Pancreas (tissue), 10 donors: ENCODE data around the gene PLAA. TPM values are rescaled to one million over a fixed set of nuclear protein-coding genes. Genes with fewer than 3 reads are reported as not detected.

Experiments used
- ATAC-seq, 4 donors: fragments of 200-7000 bp; cut with Tn5 transposase; one replicate each; pipeline versions ENCODE4 v1.8.0 to v1.9.1; 2020; ENCODE audit warnings: mild to moderate bottlenecking in 4 of 4, moderate library complexity in 4 of 4
- DNase-seq, 6 donors: peaks; one replicate each; pipeline ENCODE4 v3.0.0-alpha.2; 2020
- FAIRE-seq: peaks from 2 replicates; lab custom pipeline; 2012; peaks lifted over from hg19 to GRCh38; lab: Jason Lieb, UNC
- H3K27ac ChIP-seq, 4 donors: fragments of 200-600 bp; sonication (generic); 1 replicate in 3 of 4; 2 replicates in 1 of 4; pipeline versions ENCODE4 v1.5.0 to v1.8.0; 2020
- H3K27me3 ChIP-seq, 4 donors: fragments of 200-600 bp; one replicate each; pipeline ENCODE4 v1.8.0; 2021
- H3K36me3 ChIP-seq, 3 donors: fragments of 200-600 bp; sonication (generic) in 1 of 3; one replicate each; pipeline versions ENCODE4 v1.5.0 to v1.8.0; 2020 to 2021
- H3K4me1 ChIP-seq, 3 donors: fragments of 200-600 bp; one replicate each; pipeline ENCODE4 v1.8.0; 2021
- H3K4me3 ChIP-seq, 4 donors: fragments of 200-600 bp; sonication (generic) in 2 of 4; one replicate each; pipeline versions ENCODE4 v1.5.0 to v1.8.0; 2020 to 2021
- H3K9me3 ChIP-seq, 4 donors: fragments of 200-600 bp; one replicate each; pipeline ENCODE4 v1.8.0; 2021
- CTCF ChIP-seq, 4 donors: fragments of 200-600 bp; sonication (generic) in 3 of 4; IDR thresholded peaks; one replicate each; pipeline versions ENCODE4 v1.5.0 to v1.8.0; 2021; ENCODE audit warnings: antibody characterized with exemption in 4 of 4
- WGBS, 2 donors: extraction: QIAGEN DNeasy Blood & Tissue Kit; methylation state at CpG; one replicate each; pipeline ENCODE4 v1.1.7; 2013; 5-methylcytosine and 5-hydroxymethylcytosine counted together
- intact Hi-C, 3 donors: fragments of 100-400 bp; cut with DNase I; formaldehyde crosslinking; loops; one replicate each; pipeline versions ENCODE4 v1.11.1 to v1.14.2; 2022
- polyA plus RNA-seq, 2 donors: library from polyadenylated mRNA; stranded (reverse); fragments of 200-250 nt; gene quantifications; one replicate each; pipeline ENCODE4 v1.2.3, GENCODE V29; 2013
- total RNA-seq, 6 donors: library from RNA; stranded (reverse); fragmentation: NEBNext Ultra II Directional in 4 of 6; extraction: Animal tissue kit (Norgen Biotek cat#: 25700) in 4 of 6; gene quantifications; one replicate each; pipeline versions ENCODE4 v1.2.1 to v1.2.4, GENCODE V29; 2021 to 2023
- donor health status: healthy with polysubstance abuse.
- donor health status: DM: no; HTN: no; CAD: no; lungs with moderate emphysema.
- donor health status: DM: no; HTN: no; CAD: no.
- donor health status: control.
- donor health status: control.
- donor health status: Bipolar disorder and iron deficiency.
- donor health status: DM: yes; HTN: yes; CAD: no.
- donor health status: DM: no; HTN: no; CAD: no.
- donor health status: DM: no; HTN: no; CAD: no.
- donor health status: DM: yes; HTN: yes; CAD: no.

Gene PLAA
- total RNA-seq: 10 to 100 TPM in 4 of 6 donors, 1 to 10 TPM in 2; 8.8 to 13.8 (median 10.8) TPM
- 1 to 10 TPM; 4.6 to 7.3 TPM for polyA plus RNA-seq

DNA sequence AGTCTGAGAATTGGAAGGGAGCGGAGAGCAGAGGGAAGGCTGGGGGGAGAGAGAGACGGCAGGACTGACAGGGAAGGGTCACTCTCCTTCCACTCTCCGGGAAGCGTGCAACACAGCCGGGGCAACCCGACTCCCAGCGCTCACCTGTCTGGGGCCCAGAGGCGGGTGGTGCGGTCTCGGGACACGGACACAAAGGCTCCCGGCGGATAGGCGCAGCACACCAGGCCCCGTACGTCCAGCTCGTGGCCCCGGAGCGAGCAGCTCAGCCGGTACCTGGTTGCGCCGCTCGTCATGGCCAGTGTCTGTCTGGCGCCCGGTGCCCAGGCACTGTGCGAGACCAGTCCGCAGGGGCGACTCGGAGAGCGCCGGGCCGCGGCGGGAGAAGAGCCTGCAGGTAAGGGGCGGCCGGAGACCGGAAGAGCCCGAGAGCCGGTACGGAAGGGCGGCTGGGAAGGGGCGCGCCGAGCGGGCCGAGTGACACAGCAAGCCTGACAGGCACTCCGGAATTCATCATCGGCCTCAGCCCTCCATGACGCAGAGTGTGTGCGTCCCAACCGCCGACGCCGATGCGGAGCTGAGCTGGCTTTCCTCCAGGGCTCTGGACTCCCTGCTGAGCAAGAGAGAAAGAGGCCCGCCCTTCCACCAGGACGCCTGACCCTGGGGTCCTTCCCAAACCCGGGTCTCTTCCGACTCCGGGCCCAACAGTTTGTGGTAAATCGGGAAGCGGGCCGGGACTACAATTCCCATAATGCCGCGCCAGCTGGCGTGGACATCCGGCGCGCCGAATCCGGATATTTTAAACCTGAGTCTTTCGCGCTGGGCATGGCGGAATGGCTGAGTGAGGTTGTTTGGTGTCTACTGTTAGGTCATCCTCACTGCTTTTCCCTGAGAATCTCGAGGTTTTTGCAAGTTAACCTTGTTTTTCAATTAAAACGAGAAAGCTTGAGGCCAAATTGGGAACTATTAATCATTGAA, at the start of gene PLAA:
Gene PLAA (minus strand): TSS at position 490 of the 975 bp plus-strand sequence. CDS start 197 bp downstream, at position 293.
- ATAC-seq: peak; percentile 99 to 100 (median 99)
- FAIRE-seq: no peak
- intact Hi-C loops: no loop called here

DNA sequence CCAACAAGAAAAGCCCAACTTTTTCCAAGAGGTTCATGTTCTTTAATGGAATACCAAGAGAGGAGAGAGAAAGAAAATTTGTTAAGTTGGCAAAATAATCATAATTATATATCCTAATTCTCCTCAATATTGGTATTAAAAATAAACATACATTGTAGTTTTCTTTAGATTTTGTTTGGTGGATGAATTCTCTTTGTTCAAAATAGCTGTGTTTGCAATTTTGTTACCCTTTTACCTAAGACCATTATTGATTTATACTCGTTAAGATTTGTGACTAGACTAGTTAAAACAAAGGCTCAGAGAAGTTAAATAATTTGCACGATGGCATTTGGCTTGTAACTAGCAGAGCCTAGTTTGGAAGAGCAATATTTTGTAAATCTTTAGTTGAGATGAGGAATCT, 48.8 kb upstream of the PLAA start:
- no peaks in the 10 kb centered on the region for H3K27me3 ChIP-seq
- H3K27ac ChIP-seq: no peak overlapping the region
- 48 to 57% methylated on average over 2 of the region's 2 CpGs for WGBS, 2 donors
- ATAC-seq (no peak), DNase-seq (no peak), FAIRE-seq (no peak)
- no peaks in the 10 kb centered on the region for H3K36me3 ChIP-seq
- H3K4me3 ChIP-seq: no peak overlapping the region
- no peaks in the 10 kb centered on the region for H3K9me3 ChIP-seq
- TF ChIP-seq CTCF (IDR thresholded peaks at IDR 0.05): no peak
- no peaks in the 10 kb centered on the region for H3K4me1 ChIP-seq
- intact Hi-C loops: no loop called here

More for the DNA sequence above, at the start of gene PLAA:
- TF ChIP-seq CTCF (IDR thresholded peaks at IDR 0.05): no peak
- Histone ChIP-seq H3K9me3 (no peaks in the 10 kb centered on the region), H3K4me3 (peak within 1 kb of the TSS; percentile 76 to 94 (median 84)), H3K4me1 (peaks cover 13 to 18% (median 18%) of the 10 kb centered on the region in 3 donors), H3K27me3 (no peaks in the 10 kb centered on the region), H3K27ac (peak within 1 kb of the TSS; percentile 92 to 99 (median 98)), H3K36me3 (no peaks in the 10 kb centered on the region)
- peak; percentile 86 to 93 (median 88) for DNase-seq
- 0% methylated on average over 73 to 76 of the region's 76 CpGs for WGBS, 2 donors

DNA sequence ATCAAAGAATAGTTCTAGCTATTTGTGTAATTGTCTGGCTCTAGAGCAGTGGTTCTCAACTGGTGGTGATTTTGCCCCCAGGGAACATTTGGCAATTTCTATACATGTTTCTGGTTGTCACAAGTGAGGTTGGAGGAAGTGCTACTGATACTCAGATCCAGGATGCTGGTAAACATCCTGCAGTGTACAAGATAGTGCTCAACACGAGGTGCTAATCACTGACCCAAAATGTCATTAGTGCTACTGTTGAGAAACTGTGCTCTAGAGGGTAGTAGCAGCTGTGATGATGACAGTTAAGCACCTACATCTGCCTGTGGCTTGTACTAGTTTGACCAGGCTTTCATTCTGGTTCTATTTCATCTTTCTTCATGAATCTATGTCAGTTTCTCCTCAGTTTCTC, 36.3 kb upstream of the PLAA start:
- H3K36me3 ChIP-seq: peaks cover 0 to 27% (median 0%) of the 10 kb centered on the region in 3 donors
- H3K27me3 ChIP-seq: no peaks in the 10 kb centered on the region
- no peaks in the 10 kb centered on the region for H3K4me1 ChIP-seq
- H3K4me3 ChIP-seq: no peak overlapping the region
- no peaks in the 10 kb centered on the region for H3K9me3 ChIP-seq
- 56 to 58% methylated on average over 1 of the region's 1 CpG for WGBS, 2 donors
- no peak for TF ChIP-seq CTCF (IDR thresholded peaks at IDR 0.05)
- ATAC-seq (no peak), FAIRE-seq (no peak), DNase-seq (no peak)
- H3K27ac ChIP-seq: no peak overlapping the region
- intact Hi-C loops: no loop called here

GRCh38 chr9:26975728-26976707, 29.0 kb upstream of the PLAA start:
- DNase-seq (peak in 2 of 6 donors; percentile 22 to 55), ATAC-seq (peak; percentile 64 to 88 (median 86)), FAIRE-seq (no peak)
- no peaks in the 10 kb centered on the region for H3K9me3 ChIP-seq
- no peaks in the 10 kb centered on the region for H3K4me1 ChIP-seq
- intact Hi-C loops: loop anchor here in 2 of 3 donors (5.0 to 10.0 kb wide), 2 partner anchors 231 to 234 kb away; no protein-coding TSS in a partner anchor
- WGBS, 2 donors: 71 to 76% methylated on average over 18 of the region's 18 CpGs
- TF ChIP-seq CTCF (IDR thresholded peaks at IDR 0.05): peak; percentile 11 to 45 (median 34)
- H3K27ac ChIP-seq: no peak overlapping the region
- no peak overlapping the region for H3K4me3 ChIP-seq
- peaks cover 0 to 4% (median 0%) of the 10 kb centered on the region in 3 donors for H3K36me3 ChIP-seq
- H3K27me3 ChIP-seq: no peaks in the 10 kb centered on the region
